Testis (tissue), 2 donors: ENCODE data around the gene FRMD8.
"Not testable (repeated sequence)": the region's sequence is repeated elsewhere in the genome, so short reads cannot be mapped to it uniquely, and the experiment has no call there.

ENCODE experiments used
- CTCF ChIP-seq, 3 experiments: fragments of 450-650 bp in 2 of 3; fragments of 200-600 bp in 1 of 3; sonication (generic) in 1 of 3; IDR thresholded peaks; one replicate each; pipeline ENCODE4 v1.5.1; 2016 to 2019; ENCODE audit warnings: antibody characterized with exemption in 3 of 3, mild to moderate bottlenecking in 2 of 3, moderate library complexity in 1 of 3
- POLR2A ChIP-seq: fragments of 450-650 bp; IDR thresholded peaks from one replicate; pipeline ENCODE4 v1.6.1; 2017; ENCODE audit warnings: antibody characterized with exemption, mild to moderate bottlenecking, moderate library complexity

- TF ChIP-seq CTCF (IDR thresholded peaks at IDR 0.05); POLR2A: not testable (repeated sequence)
Observed at GRCh38 chr11:65451301-65451700, 64.9 kb downstream of the FRMD8 start.
